Large intestine (tissue), 3 donors: ENCODE measurements around the gene AUTS2. TPM values are rescaled to one million over a fixed set of nuclear protein-coding genes. Genes with fewer than 3 reads are reported as not detected.

ENCODE experiments used
- DNase-seq, 2 donors: peaks; one replicate each; pipeline versions ENCODE4 v3.0.0 to v3.0.0-alpha.2; 2013
- H3K27ac ChIP-seq: one replicate; pipeline ENCODE4 v1.5.1; 2013; ENCODE audit warnings: low read length
- H3K27me3 ChIP-seq: 2 replicates; pipeline ENCODE4 v1.6.1; 2013; ENCODE audit warnings: low read length; ENCODE audit not compliant: control insufficient read depth, insufficient read depth
- H3K36me3 ChIP-seq: 2 replicates; pipeline ENCODE4 v1.6.1; 2013; ENCODE audit warnings: low read length; ENCODE audit not compliant: control insufficient read depth, insufficient read depth
- H3K4me1 ChIP-seq: one replicate; pipeline ENCODE4 v1.6.1; 2013; ENCODE audit warnings: low read length; ENCODE audit not compliant: control insufficient read depth, insufficient read depth
- H3K4me3 ChIP-seq: one replicate; pipeline ENCODE4 v1.5.1; 2013; ENCODE audit warnings: low read length
- H3K9me3 ChIP-seq: one replicate; pipeline ENCODE4 v1.6.1; 2013; ENCODE audit warnings: mild to moderate bottlenecking, low read depth, low read length, moderate library complexity; ENCODE audit not compliant: control insufficient read depth
- WGBS: methylation state at CpG from one replicate; pipeline ENCODE4 v1.1.5; 2013; ENCODE audit warnings: low lambda C conversion rate; ENCODE audit not compliant: insufficient coverage; 5-methylcytosine and 5-hydroxymethylcytosine counted together
- polyA plus RNA-seq: library from polyadenylated mRNA; unstranded; fragments of 120-200 nt; gene quantifications from one replicate; pipeline ENCODE4 v1.2.1, GENCODE V29; 2013

AUTS2 gene
- polyA plus RNA-seq, 1 donor, result 51.3 TPM

DNA sequence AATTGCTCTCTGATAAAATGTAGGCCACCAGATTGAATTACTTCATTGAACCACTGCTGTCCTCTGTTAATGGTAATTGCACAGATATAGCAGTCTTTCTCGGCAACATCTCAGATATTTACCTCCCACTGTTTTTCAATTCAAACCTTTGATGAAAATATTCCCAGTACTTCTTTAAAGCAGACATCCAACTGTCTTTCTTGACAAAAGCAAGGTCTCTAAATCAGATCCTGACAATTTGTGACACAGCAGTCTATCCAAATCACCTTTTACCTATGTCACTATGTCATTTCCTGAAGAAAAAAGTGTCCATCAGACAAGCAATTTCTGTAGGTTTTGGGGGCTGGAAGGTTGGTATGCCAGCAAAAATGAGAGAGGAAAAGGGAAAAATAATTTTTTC is 555.7 kb downstream of the AUTS2 start:
- no peaks in the 10 kb centered on the region for H3K27me3 ChIP-seq
- no peaks in the 10 kb centered on the region for H3K9me3 ChIP-seq
- no peaks in the 10 kb centered on the region for H3K4me1 ChIP-seq
- no peak overlapping the region for H3K27ac ChIP-seq
- H3K36me3 ChIP-seq, result no peaks in the 10 kb centered on the region
- no peak for DNase-seq
- no CpG with 5 or more reads among the region's 1 CpG for WGBS
- no peak overlapping the region for H3K4me3 ChIP-seq

GRCh38 chr7:70154521-70155180 is 556.4 kb downstream of the AUTS2 start:
- WGBS, result 89% methylated on average over 1 of the region's 3 CpGs
- Histone ChIP-seq H3K36me3 (no peaks in the 10 kb centered on the region), H3K4me3 (no peak overlapping the region), H3K27me3 (no peaks in the 10 kb centered on the region), H3K9me3 (no peaks in the 10 kb centered on the region), H3K27ac (no peak overlapping the region), H3K4me1 (no peaks in the 10 kb centered on the region)
- DNase-seq, result no peak

GRCh38 chr7:70156057-70156456 is 557.8 kb downstream of the AUTS2 start:
- no peaks in the 10 kb centered on the region for H3K4me1 ChIP-seq
- no peak for DNase-seq
- H3K27me3 ChIP-seq, result no peaks in the 10 kb centered on the region
- H3K9me3 ChIP-seq, result no peaks in the 10 kb centered on the region
- H3K27ac ChIP-seq, result no peak overlapping the region
- WGBS, result no CpG with 5 or more reads among the region's 2 CpGs
- no peak overlapping the region for H3K4me3 ChIP-seq
- H3K36me3 ChIP-seq, result no peaks in the 10 kb centered on the region

DNA sequence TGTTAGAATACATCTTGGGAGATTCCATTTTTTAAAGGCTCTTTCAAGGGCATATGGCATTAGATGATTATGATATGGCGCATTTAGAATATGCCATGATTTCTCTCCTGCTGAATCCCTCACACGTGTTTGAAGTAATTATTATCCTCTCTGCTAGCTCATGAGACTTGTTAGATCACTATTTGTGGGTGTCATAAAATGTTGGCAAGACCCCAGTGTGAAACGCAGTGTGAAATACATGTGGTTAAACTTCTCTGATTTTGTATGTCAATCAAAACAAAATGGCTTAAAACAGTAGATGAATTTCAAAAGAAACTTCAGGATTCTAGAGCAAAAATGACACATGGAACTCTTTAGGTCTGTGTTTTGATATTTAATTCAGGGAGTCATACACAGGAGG is 560.8 kb downstream of the AUTS2 start:
- Histone ChIP-seq H3K27me3 (no peaks in the 10 kb centered on the region), H3K4me3 (no peak overlapping the region), H3K9me3 (no peaks in the 10 kb centered on the region), H3K36me3 (no peaks in the 10 kb centered on the region), H3K27ac (no peak overlapping the region), H3K4me1 (no peaks in the 10 kb centered on the region)
- WGBS, result 80% methylated on average over 2 of the region's 3 CpGs
- DNase-seq, result no peak

GRCh38 chr7:70165477-70166170 is 567.3 kb downstream of the AUTS2 start:
- WGBS, result 100% methylated on average over 2 of the region's 7 CpGs
- no peak for DNase-seq
- Histone ChIP-seq H3K4me1 (no peaks in the 10 kb centered on the region), H3K4me3 (no peak overlapping the region), H3K9me3 (peaks cover 3% of the 10 kb centered on the region), H3K27me3 (no peaks in the 10 kb centered on the region), H3K27ac (no peak overlapping the region), H3K36me3 (no peaks in the 10 kb centered on the region)

DNA sequence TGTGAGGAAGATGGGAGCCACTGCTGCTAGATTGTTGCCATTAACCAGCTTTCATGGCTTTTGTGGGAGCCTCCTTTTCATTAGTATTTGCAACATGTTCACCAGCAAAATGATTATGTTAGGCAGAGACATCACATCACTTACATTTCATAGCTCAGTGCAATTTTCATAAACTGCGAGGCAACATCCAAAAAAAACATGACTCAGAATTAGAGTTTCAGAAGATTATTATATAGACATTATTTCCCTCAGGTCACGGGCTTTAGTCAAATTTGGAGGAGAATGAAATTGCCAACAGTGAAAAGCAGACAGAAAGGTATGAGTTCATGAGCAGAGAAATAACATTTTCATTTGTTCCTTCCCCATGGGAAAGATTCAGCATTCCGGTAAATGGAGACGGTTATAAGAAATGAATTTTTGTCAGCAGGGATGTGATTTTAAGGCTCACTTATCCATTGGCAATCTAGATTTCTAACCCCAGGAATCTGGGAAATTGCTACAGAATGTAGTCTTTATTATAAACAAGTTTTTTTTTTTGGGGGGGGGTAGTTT is 573.2 kb downstream of the AUTS2 start:
- DNase-seq, result no peak
- no peaks in the 10 kb centered on the region for H3K4me1 ChIP-seq
- H3K27me3 ChIP-seq, result no peaks in the 10 kb centered on the region
- no peak overlapping the region for H3K4me3 ChIP-seq
- H3K9me3 ChIP-seq, result peaks cover 3% of the 10 kb centered on the region
- no peak overlapping the region for H3K27ac ChIP-seq
- H3K36me3 ChIP-seq, result no peaks in the 10 kb centered on the region
- WGBS, result 100% methylated on average over 3 of the region's 4 CpGs

GRCh38 chr7:70177166-70177565 is 578.9 kb downstream of the AUTS2 start:
- no CpG with 5 or more reads among the region's 3 CpGs for WGBS
- DNase-seq, result no peak
- Histone ChIP-seq H3K27ac (no peak overlapping the region), H3K4me1 (no peaks in the 10 kb centered on the region), H3K27me3 (no peaks in the 10 kb centered on the region), H3K4me3 (no peak overlapping the region), H3K9me3 (no peaks in the 10 kb centered on the region), H3K36me3 (no peaks in the 10 kb centered on the region)

GRCh38 chr7:70178211-70178610 is 579.9 kb downstream of the AUTS2 start:
- Histone ChIP-seq H3K27ac (no peak overlapping the region), H3K27me3 (no peaks in the 10 kb centered on the region), H3K9me3 (no peaks in the 10 kb centered on the region), H3K4me1 (peaks cover 1% of the 10 kb centered on the region), H3K36me3 (no peaks in the 10 kb centered on the region), H3K4me3 (no peak overlapping the region)
- no peak for DNase-seq
- no CpG with 5 or more reads among the region's 2 CpGs for WGBS

GRCh38 chr7:70178787-70179186 is 580.5 kb downstream of the AUTS2 start:
- Histone ChIP-seq H3K9me3 (no peaks in the 10 kb centered on the region), H3K27me3 (no peaks in the 10 kb centered on the region), H3K4me3 (no peak overlapping the region), H3K4me1 (peaks cover 4% of the 10 kb centered on the region), H3K27ac (no peak overlapping the region), H3K36me3 (no peaks in the 10 kb centered on the region)
- WGBS, result no CpG with 5 or more reads among the region's 2 CpGs
- DNase-seq, result peak; percentile 43 to 70

DNA sequence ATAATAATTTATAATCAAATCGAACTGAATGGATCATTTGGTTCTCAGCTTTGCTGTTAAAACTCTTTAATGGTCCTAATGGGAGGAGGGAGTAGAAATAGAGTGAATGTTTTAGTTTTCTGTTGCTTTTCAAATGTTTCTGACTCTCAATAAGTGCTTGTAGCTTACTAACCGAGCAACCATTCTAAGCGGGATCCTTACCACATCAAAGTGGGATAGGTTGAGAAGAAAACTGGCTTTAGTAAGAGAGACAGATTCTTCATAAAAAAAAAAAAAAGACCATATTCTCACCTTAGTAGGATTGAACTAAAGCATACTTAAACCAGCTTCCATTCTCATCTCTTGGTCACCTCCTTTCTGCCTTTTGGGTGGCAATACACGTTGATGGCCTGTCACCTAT is 584.2 kb downstream of the AUTS2 start:
- H3K4me3 ChIP-seq, result no peak overlapping the region
- WGBS, result 80% methylated on average over 2 of the region's 4 CpGs
- H3K9me3 ChIP-seq, result no peaks in the 10 kb centered on the region
- H3K36me3 ChIP-seq, result no peaks in the 10 kb centered on the region
- H3K27me3 ChIP-seq, result no peaks in the 10 kb centered on the region
- H3K4me1 ChIP-seq, result peaks cover 6% of the 10 kb centered on the region
- no peak overlapping the region for H3K27ac ChIP-seq
- no peak for DNase-seq
